Activated CD4-positive, alpha-beta T cell treated with anti-CD3 and anti-CD28 coated beads, Interleukin-2, amount 50 U/mL, for 4 hours (primary cell): Measurements from ENCODE around the gene ATP10B.
"Not testable (repeated sequence)": the region's sequence is repeated elsewhere in the genome, so short reads cannot be mapped to it uniquely, and the experiment has no call there.

Experiments
- DNase-seq, 2 experiments: peaks; one replicate each; pipeline ENCODE4 v3.0.0-alpha.2; 2020

Gene ATP10B

GRCh38 chr5:160824301-160825001, 27.6 kb downstream of the ATP10B start:
- no peak for DNase-seq

- not testable (repeated sequence) for DNase-seq
Observed at GRCh38 chr5:160812996-160813395, 39.0 kb downstream of the ATP10B start.

DNA sequence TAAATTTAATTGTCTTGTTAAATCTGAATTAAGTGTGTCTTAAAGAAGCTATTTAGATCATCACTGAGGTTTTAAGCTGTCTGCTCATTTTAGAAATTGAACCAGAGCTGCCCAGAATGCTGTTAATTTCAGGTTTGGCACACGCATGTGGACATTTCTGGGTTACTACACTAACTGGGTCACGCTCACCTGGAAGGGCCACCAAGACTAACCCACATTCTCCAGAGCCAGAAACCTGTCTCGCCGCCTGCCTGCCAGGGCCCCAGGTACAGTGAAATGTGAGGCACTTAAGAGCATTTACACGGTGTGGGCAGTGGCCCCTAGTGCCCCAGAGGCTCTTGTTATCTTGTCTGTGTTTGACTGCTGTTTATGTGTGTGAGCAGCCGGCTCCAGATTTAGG, 46.6 kb downstream of the ATP10B start:
- DNase-seq, result no peak

DNA sequence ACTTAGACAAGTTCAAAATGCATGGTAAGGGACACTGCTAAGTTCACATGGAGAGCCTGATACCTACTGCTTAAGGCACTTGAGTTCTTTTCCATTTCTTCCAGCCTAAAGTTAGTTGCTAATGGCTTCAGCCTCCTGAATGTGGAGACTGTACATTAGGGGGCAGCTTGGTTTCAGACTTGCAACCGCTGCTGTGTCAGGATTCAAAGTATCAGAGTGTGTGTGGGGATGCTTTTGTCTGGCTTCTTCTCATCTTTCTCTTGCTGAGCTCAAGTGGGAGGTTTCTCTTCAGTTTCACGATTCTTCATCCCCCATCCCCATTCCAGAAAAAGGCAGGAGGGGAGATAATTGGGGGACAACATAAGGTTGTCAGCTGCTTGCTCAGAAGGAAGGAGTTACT, 49.4 kb downstream of the ATP10B start:
- DNase-seq, result no peak

DNA sequence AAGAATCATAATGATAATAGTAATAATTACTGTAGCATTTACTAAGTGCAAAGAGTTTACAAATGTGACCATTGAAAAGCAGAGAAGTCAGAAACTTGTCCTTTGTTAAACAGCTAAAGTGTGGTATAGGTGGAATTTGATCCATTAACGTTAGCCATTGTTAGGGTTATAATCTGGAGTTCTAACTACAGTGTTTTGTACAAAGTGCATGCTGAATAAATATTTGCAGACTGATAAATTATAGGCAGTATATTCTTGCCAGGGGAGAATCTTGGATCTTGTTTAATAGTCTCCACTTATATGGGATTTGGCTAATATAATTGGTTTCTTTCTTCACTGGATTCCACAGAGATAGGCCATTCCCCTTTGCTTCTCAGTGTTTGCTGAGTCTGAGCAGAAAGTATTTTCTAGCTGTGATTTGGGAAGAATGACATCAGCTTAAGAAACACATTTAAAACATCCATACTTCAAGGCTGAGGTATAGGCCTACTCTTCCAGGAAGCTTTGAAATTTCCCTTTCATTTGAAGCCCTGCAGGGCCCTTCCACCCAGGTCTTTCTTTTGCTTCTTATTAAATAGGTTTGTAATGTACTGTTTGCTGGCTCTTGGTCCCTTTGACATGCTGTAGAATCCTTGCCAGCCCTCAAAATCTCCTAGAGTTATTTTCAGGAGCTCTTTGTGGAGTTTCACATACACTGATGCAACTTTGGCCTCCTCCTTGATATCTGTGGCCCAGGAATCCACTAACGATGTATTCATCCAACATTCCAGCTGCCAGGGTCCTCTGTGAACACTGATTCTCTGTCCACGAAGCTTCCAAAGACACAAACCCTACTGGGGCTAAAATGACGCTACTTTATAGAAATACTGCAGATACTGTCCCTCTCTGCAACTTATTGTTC, 51.4 kb downstream of the ATP10B start:
- no peak for DNase-seq

GRCh38 chr5:160799184-160799583, 52.8 kb downstream of the ATP10B start:
- no peak for DNase-seq

DNA sequence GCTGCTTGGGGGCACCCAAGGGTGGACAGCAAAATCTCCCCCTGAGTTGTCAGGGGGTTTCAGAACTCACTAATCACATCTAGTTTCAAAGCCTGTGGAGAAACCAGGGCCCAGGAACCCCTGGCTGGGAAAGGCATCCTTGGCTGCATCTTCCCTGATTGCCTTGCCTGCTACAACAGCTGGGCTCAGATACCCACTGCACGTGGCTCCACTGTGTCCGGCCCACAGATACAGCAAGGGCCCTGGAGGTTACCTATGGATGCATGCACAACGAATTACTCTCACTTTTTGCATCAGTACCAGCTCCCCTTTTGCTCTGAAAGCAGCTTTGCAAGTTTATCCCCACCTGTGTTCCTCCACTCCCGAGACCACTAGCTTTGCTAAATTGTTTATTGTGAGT, 55.0 kb downstream of the ATP10B start:
- no peak for DNase-seq

- DNase-seq, result no peak
Observed at GRCh38 chr5:160793530-160793899, 58.5 kb downstream of the ATP10B start.

DNA sequence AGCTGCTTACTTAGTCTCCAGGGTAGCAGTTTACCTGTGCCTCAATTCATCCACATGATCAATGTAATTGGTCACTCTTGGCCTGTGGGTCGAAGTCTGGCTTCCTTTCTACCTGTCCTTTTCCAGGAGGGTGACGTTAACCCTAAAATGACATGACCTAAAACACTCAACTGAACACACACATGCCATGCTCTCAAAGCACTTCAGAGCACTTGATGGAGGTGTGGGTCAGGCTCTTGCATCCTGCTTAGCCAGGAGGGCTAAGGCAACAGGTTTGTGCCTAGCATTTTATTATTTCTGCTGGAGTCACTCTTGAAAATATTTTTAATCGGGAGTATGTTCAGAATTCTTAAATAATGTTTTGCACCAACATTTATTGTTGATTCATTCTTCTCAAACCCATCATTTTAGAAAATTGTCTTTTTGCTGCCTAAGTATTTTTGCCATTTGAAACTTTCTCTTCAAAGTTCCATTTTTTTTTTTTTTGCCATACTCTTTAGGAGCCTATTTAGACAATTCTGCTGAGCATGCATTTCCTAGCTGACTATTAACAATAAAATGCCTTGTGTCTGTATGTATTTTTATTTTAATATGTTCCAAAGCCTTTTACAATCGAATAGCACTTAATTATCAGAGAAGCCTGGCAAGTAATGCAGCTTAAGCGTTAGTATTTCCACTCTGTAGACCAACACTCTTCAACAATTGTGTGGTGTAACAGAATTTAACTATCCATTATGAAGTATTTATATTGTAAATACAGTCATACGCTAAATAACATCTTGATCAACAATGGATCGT, 59.1 kb downstream of the ATP10B start:
- DNase-seq, result no peak

- DNase-seq, result no peak
Observed at GRCh38 chr5:160792281-160792680, 59.7 kb downstream of the ATP10B start.

DNA sequence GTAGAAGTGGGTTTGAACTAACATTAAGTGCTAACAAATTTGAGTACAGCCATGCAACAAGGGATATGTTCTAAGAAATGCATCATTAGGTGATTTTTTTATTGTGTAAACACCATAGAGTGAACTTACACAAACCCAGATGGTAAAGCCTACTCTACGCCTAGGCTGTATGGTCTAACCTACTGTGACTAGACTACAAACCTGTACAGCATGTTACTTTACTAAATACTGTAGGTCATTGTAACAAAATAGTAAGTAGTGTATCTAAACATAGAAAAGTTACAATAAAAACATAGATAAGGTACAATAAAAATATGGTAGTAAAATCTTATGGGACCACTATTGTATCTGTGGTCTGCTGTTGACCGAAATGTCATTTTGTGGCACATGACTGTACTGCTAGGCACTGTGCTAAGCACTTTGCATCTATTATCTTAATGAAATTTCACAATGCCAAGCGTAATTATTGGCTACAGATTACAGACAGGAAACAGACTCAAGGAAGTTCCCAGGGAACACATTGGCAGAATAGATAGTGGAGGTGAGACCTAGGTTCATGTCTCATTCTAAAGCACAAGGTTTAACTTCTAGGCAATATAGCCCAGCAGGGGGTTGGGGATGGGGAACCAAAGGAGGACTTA, 62.7 kb downstream of the ATP10B start:
- DNase-seq, result no peak

DNA sequence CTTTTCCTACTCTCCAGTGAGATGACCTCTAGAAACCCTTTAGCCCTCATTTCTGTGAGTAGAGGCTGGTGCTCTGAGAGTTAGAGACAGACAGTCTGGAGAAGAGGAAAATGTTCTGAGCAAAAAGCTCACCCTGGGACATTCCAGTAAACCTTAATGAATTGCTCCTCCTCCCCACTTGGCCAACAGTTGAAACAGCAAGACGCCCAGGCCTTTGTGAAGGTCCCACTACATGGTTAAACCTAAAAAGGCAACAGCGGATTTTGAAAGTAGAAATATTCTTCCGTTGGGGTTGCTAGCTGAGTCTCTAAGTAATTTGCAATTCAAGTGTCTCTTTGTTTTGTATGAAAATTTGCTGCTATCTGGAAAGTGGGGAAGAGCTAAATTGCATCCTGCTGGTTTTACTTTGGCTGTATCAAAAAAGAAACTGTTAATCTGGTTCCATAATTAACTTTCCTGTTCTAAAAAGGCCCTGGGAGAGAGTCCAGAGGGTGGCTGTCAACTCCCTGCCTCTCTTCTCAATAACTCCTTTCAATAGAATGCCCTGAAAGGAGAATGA, 63.8 kb downstream of the ATP10B start:
- DNase-seq, result no peak

DNA sequence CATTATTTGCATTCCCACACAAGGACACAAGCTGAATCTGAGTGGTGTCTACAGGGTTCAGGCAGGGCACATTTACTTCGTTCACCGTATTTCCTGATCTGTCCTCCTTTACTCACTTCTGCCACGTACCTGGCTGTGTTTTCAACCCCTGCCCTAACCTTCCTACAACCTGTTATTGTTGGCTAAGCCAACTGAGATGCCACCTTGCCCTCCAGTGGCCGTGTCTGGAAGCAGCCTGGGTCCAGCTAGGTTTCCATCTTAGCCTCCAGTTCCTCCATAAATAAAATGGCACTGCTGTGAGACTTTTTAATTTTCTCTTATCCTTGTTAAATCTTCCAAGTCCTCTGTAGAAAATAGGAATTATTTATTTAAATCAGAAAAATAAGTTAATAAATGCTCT, 64.8 kb downstream of the ATP10B start:
- no peak for DNase-seq

DNA sequence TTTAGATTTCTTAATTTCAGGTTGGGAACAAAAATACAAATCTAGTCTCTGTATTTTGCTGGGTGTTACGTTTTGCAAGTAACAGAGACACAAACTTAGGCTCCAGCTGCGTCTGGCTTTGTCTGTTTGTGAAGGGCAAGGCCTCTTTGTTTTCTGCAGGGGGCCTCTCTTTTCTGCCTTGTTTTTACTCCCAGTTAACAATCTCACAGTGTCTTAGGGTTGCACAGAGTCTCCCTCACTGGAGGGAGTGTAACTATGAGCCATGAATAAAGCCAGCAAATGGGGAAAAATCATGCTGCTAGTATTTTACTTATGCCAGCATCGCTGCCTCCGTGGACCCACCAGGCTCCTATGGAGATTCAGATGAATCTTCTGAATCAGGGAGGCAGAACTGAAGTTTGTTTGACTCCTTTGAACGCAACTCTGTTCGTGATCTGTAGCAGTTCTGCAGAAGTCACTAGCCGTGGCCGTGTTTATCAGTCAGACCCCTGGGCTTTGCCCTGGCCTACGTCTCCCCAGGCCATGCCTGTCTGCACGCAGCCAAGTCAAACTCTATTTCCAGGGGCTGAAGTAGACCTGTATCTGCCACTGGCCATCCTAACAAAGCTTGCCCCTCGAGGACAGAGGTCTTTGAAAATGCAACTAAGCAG, 77.2 kb downstream of the ATP10B start:
- no peak for DNase-seq

GRCh38 chr5:160773646-160774410, 78.2 kb downstream of the ATP10B start:
- DNase-seq, result no peak

- no peak for DNase-seq
Observed at GRCh38 chr5:160772854-160773253, 79.2 kb downstream of the ATP10B start.

GRCh38 chr5:160770718-160771117, 81.3 kb downstream of the ATP10B start:
- DNase-seq, result no peak

DNA sequence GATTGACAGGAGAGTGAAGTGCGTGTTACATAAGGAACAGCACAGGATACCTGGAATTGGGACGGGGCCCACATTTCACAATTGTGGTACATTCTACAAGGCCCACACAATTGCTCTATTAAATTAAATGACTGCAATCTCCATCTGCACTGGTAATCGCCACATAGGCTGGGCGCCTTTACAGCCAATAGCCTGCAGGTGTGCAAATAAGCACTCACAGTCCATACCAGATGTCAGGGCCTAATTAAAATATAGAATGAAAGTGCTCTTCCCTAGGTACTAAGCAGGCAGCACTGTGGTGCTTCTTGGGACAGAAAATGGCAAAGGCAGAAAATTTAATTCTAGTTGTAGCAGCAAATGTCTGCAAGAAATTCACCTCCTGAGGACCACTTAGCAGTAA, 82.7 kb downstream of the ATP10B start:
- DNase-seq, result no peak

DNA sequence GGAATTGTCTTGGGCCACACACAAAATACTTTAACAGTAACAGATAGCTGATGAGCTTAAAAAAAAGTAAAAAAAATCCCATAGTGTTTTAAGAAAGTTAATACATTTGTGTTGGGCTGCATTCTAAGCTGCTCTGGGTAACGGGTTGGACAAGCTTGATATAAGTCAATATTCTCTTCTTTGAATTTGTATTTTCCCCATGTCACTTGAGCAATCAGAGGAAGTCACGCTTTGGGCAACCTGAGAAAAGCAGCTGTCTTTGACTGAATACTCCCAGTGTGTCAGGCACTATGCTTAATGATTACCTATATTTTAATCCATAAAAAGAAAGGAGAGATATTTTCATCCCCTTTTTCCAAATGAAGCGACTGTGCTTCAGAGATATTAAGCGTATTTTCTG, 84.9 kb downstream of the ATP10B start:
- no peak for DNase-seq

- no peak for DNase-seq
Observed at GRCh38 chr5:160760008-160760407, 92.0 kb downstream of the ATP10B start.

GRCh38 chr5:160757194-160757593, 94.8 kb downstream of the ATP10B start:
- no peak for DNase-seq
